ENCODE results near the gene EEIG2.

The EEIG2 gene

DNA sequence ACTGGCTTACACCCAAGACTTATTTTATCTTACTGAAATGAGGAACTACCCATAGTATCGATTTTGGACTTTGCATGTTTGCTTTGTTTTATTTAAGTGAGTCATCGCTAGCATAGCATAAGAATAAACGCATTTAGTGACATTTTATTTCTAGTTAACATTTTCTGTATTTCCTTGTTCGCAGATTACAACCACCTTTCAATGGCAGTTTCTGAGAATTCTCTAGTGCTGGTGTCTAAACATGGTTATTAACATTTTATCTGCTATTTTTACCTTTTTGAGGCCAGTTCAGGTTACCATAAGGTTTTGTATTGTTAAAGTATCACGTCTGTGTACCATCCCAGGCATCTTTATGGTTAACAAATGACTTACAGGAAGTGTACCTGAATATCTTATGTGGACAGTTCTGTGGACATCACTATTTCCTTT, 24.5 kb downstream of the EEIG2 start:
- Histone ChIP-seq H3F3A (ENCODE audit: insufficient read depth, low read length) (no peaks in the 10 kb centered on the region), H2AFZ (ENCODE audit: low read length) (no peak overlapping the region), H4K20me1 (ENCODE audit: insufficient read depth, low read length) (peaks cover 4% of the 10 kb centered on the region; the same call in 1 of the 2 replicates), H3K4me1 (ENCODE audit: insufficient read depth, low read length, severe bottlenecking) (no peaks in the 10 kb centered on the region), H3K4me2 (ENCODE audit: low read length) (no peak overlapping the region), H3K27ac (ENCODE audit: low read depth, low read length, poor library complexity, severe bottlenecking) (no peak overlapping the region), H3K9me3 (ENCODE audit: low read length) (0 out of 2 replicates have a peak, but pooled peaks cover 3% of the 10 kb centered on the region), H3K4me3 (ENCODE audit: low read depth, low read length, poor library complexity, severe bottlenecking) (no peak overlapping the region), H3K36me3 (ENCODE audit: insufficient read depth, low read length) (no peaks in the 10 kb centered on the region), H3K79me2 (ENCODE audit: insufficient read depth, low read length) (no peaks in the 10 kb centered on the region), H3K9me2 (ENCODE audit: low read depth, low read length) (no peaks in the 10 kb centered on the region), H3K9ac (ENCODE audit: low read length) (no peak overlapping the region), H3K27me3 (ENCODE audit: insufficient read depth, low read length) (no peaks in the 10 kb centered on the region)
- TF ChIP-seq EZH2 (IDR thresholded peaks at IDR 0.05; ENCODE audit: borderline replicate concordance, low read length): no peak
- TF ChIP-seq, protein P1, sequence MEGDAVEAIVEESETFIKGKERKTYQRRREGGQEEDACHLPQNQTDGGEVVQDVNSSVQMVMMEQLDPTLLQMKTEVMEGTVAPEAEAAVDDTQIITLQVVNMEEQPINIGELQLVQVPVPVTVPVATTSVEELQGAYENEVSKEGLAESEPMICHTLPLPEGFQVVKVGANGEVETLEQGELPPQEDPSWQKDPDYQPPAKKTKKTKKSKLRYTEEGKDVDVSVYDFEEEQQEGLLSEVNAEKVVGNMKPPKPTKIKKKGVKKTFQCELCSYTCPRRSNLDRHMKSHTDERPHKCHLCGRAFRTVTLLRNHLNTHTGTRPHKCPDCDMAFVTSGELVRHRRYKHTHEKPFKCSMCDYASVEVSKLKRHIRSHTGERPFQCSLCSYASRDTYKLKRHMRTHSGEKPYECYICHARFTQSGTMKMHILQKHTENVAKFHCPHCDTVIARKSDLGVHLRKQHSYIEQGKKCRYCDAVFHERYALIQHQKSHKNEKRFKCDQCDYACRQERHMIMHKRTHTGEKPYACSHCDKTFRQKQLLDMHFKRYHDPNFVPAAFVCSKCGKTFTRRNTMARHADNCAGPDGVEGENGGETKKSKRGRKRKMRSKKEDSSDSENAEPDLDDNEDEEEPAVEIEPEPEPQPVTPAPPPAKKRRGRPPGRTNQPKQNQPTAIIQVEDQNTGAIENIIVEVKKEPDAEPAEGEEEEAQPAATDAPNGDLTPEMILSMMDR (IDR thresholded peaks at IDR 0.05; ENCODE audit: low read length): no peak

DNA sequence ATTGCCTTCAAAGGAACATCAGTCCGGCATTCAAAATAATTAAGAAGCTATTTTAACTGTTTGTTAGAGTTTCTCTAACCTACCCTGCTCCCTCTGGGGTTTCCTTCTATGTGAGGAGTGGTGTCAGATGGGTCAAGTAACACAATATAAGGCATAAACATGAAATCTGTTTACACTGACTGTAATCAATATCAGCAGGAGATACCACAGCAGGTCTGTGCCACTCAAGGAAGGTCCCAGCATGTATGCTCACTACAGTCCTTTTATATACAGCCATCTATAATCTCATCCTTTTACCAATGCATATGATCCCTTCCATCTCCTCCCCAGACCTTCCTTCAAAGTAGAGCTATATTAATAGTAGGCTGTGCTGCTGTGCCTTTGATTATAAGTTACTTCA, 25.4 kb downstream of the EEIG2 start:
- Histone ChIP-seq H3K9me3 (ENCODE audit: low read length) (0 out of 2 replicates have a peak, but pooled peaks cover 3% of the 10 kb centered on the region), H3K36me3 (ENCODE audit: insufficient read depth, low read length) (no peaks in the 10 kb centered on the region), H3K4me3 (ENCODE audit: low read depth, low read length, poor library complexity, severe bottlenecking) (no peak overlapping the region), H3K9ac (ENCODE audit: low read length) (no peak overlapping the region), H3K27me3 (ENCODE audit: insufficient read depth, low read length) (no peaks in the 10 kb centered on the region), H3K79me2 (ENCODE audit: insufficient read depth, low read length) (no peaks in the 10 kb centered on the region), H3K4me2 (ENCODE audit: low read length) (no peak overlapping the region), H3F3A (ENCODE audit: insufficient read depth, low read length) (no peaks in the 10 kb centered on the region), H4K20me1 (ENCODE audit: insufficient read depth, low read length) (peaks cover 4% of the 10 kb centered on the region; the same call in 1 of the 2 replicates), H3K9me2 (ENCODE audit: low read depth, low read length) (no peaks in the 10 kb centered on the region), H2AFZ (ENCODE audit: low read length) (no peak overlapping the region), H3K4me1 (ENCODE audit: insufficient read depth, low read length, severe bottlenecking) (no peaks in the 10 kb centered on the region), H3K27ac (ENCODE audit: low read depth, low read length, poor library complexity, severe bottlenecking) (no peak overlapping the region)
- no peak for TF ChIP-seq EZH2 (IDR thresholded peaks at IDR 0.05; ENCODE audit: borderline replicate concordance, low read length)
- TF ChIP-seq, protein P1 (IDR thresholded peaks at IDR 0.05; ENCODE audit: low read length): no peak

DNA sequence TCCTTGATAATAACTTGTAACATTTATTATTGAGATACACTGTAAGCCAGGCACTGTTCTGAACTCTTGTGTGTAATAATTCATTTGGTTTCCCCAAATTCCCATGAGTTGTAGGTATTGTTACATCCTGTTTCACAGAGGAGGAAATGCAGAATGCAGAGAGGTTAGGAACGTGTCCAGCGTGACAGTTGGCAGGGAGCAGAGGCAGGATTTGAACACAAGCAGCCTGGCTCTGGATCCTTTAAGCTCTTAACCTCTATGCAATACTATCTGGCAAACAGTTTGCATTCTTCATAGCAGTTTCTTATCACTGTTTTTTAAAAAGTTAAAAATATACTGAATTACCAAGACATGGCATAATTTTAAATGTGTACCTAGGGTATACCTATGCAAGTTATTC, 30.5 kb downstream of the EEIG2 start:
- Histone ChIP-seq H3K4me2 (ENCODE audit: low read length) (no peak overlapping the region), H3K4me1 (ENCODE audit: insufficient read depth, low read length, severe bottlenecking) (no peaks in the 10 kb centered on the region), H3K9me3 (ENCODE audit: low read length) (no peaks in the 10 kb centered on the region), H3K9ac (ENCODE audit: low read length) (no peak overlapping the region), H3K27me3 (ENCODE audit: insufficient read depth, low read length) (no peaks in the 10 kb centered on the region), H3K79me2 (ENCODE audit: insufficient read depth, low read length) (no peaks in the 10 kb centered on the region), H3K4me3 (ENCODE audit: low read depth, low read length, poor library complexity, severe bottlenecking) (no peak overlapping the region), H3F3A (ENCODE audit: insufficient read depth, low read length) (no peaks in the 10 kb centered on the region), H3K27ac (ENCODE audit: low read depth, low read length, poor library complexity, severe bottlenecking) (no peak overlapping the region), H3K36me3 (ENCODE audit: insufficient read depth, low read length) (no peaks in the 10 kb centered on the region), H4K20me1 (ENCODE audit: insufficient read depth, low read length) (no peaks in the 10 kb centered on the region), H2AFZ (ENCODE audit: low read length) (no peak overlapping the region), H3K9me2 (ENCODE audit: low read depth, low read length) (no peaks in the 10 kb centered on the region)
- TF ChIP-seq, protein P1 (IDR thresholded peaks at IDR 0.05; ENCODE audit: low read length): no peak
- no peak for TF ChIP-seq EZH2 (IDR thresholded peaks at IDR 0.05; ENCODE audit: borderline replicate concordance, low read length)

Measured in OCI-LY1 (cell line).